ENCODE measurements around the gene OR2T4. TPM values are rescaled to one million over a fixed set of nuclear protein-coding genes. Genes with fewer than 3 reads are reported as not detected.

Gene OR2T4
- total RNA-seq, 6 experiments from 2014 or later: not detected

- DNase-seq: no peak
- H3K27ac Mint-ChIP-seq: no peak overlapping the region
- no peak for TF ChIP-seq CTCF (IDR thresholded peaks at IDR 0.05)
- H3K4me1 Mint-ChIP-seq (ENCODE audit: low read depth): no peaks in the 10 kb centered on the region
- H3K4me3 Mint-ChIP-seq: no peak overlapping the region
- no peaks in the 10 kb centered on the region for H3K27me3 Mint-ChIP-seq (ENCODE audit: insufficient read depth)
- H3K9me3 Mint-ChIP-seq: peaks cover 32% of the 10 kb centered on the region
- H3K36me3 Mint-ChIP-seq (ENCODE audit: low read depth): no peaks in the 10 kb centered on the region; the same call in 1 of the 2 replicates
These were observed 45.5 kb downstream of the OR2T4 start for GRCh38 chr1:248406721-248407692.

Other genes with a start within 250 kb of the OR2T4 start
- not detected for gene OR2M5, start 216.5 kb upstream of the OR2T4 start, total RNA-seq (2021; fragmentation: NEBNext Ultra II Directional; extraction: Animal tissue kit (Norgen Biotek cat#: 25700))
- gene OR2M2, start 186.8 kb upstream of the OR2T4 start, total RNA-seq (2021; fragmentation: NEBNext Ultra II Directional; extraction: Animal tissue kit (Norgen Biotek cat#: 25700)): not detected
- under 1 TPM in 3 of 6 experiments, not detected in 3; 0.03 to 0.05 (median 0.05) TPM for gene OR2M3, start 164.4 kb upstream of the OR2T4 start, total RNA-seq (2021; fragmentation: NEBNext Ultra II Directional; extraction: Animal tissue kit (Norgen Biotek cat#: 25700))
- gene OR2M4, start 130.2 kb upstream of the OR2T4 start, total RNA-seq (2021; fragmentation: NEBNext Ultra II Directional; extraction: Animal tissue kit (Norgen Biotek cat#: 25700)): under 1 TPM in 3 of 6 experiments, not detected in 3; 0.05 to 0.09 (median 0.07) TPM
- under 1 TPM in 1 of 6 experiments, not detected in 5; 0.16 TPM for gene OR2T33, start 83.7 kb upstream of the OR2T4 start, total RNA-seq (2021; fragmentation: NEBNext Ultra II Directional; extraction: Animal tissue kit (Norgen Biotek cat#: 25700))
- not detected for gene OR2T12, start 58.2 kb upstream of the OR2T4 start, total RNA-seq (2021; fragmentation: NEBNext Ultra II Directional; extraction: Animal tissue kit (Norgen Biotek cat#: 25700))
- gene OR2M7, start 37.1 kb upstream of the OR2T4 start, total RNA-seq (2021; fragmentation: NEBNext Ultra II Directional; extraction: Animal tissue kit (Norgen Biotek cat#: 25700)): not detected
- not detected for gene OR14C36, start 12.9 kb upstream of the OR2T4 start, total RNA-seq (2021; fragmentation: NEBNext Ultra II Directional; extraction: Animal tissue kit (Norgen Biotek cat#: 25700))
- not detected for gene OR2T6, start 14.1 kb downstream of the OR2T4 start, total RNA-seq (2021; fragmentation: NEBNext Ultra II Directional; extraction: Animal tissue kit (Norgen Biotek cat#: 25700))
- gene OR2T1, start 41.4 kb downstream of the OR2T4 start, total RNA-seq (2021; fragmentation: NEBNext Ultra II Directional; extraction: Animal tissue kit (Norgen Biotek cat#: 25700)): not detected
- not detected for gene OR2T2, start 84.0 kb downstream of the OR2T4 start, total RNA-seq (2021; fragmentation: NEBNext Ultra II Directional; extraction: Animal tissue kit (Norgen Biotek cat#: 25700))
- gene OR2T3, start 111.7 kb downstream of the OR2T4 start, total RNA-seq (2021; fragmentation: NEBNext Ultra II Directional; extraction: Animal tissue kit (Norgen Biotek cat#: 25700)): not detected
- not detected for gene OR2T5, start 126.9 kb downstream of the OR2T4 start, total RNA-seq (2021; fragmentation: NEBNext Ultra II Directional; extraction: Animal tissue kit (Norgen Biotek cat#: 25700))
- not detected for gene OR2G6, start 146.4 kb downstream of the OR2T4 start, total RNA-seq (2021; fragmentation: NEBNext Ultra II Directional; extraction: Animal tissue kit (Norgen Biotek cat#: 25700))
- not detected for gene OR2T29, start 201.1 kb downstream of the OR2T4 start, total RNA-seq (2021; fragmentation: NEBNext Ultra II Directional; extraction: Animal tissue kit (Norgen Biotek cat#: 25700))
- not detected for gene OR2T34, start 213.1 kb downstream of the OR2T4 start, total RNA-seq (2021; fragmentation: NEBNext Ultra II Directional; extraction: Animal tissue kit (Norgen Biotek cat#: 25700))
- not detected for gene OR2T10, start 236.0 kb downstream of the OR2T4 start, total RNA-seq (2021; fragmentation: NEBNext Ultra II Directional; extraction: Animal tissue kit (Norgen Biotek cat#: 25700))